GM18868 (cell line): ENCODE data around the gene NECTIN1.

Experiments
- ATAC-seq: cut with Tn5 transposase; IDR thresholded peaks from one replicate; pipeline ENCODE4 v1.9.1; 2021; ENCODE audit warnings: mild to moderate bottlenecking, moderate library complexity; ENCODE audit not compliant: unreplicated experiment

The NECTIN1 gene, protein sequence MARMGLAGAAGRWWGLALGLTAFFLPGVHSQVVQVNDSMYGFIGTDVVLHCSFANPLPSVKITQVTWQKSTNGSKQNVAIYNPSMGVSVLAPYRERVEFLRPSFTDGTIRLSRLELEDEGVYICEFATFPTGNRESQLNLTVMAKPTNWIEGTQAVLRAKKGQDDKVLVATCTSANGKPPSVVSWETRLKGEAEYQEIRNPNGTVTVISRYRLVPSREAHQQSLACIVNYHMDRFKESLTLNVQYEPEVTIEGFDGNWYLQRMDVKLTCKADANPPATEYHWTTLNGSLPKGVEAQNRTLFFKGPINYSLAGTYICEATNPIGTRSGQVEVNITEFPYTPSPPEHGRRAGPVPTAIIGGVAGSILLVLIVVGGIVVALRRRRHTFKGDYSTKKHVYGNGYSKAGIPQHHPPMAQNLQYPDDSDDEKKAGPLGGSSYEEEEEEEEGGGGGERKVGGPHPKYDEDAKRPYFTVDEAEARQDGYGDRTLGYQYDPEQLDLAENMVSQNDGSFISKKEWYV

DNA sequence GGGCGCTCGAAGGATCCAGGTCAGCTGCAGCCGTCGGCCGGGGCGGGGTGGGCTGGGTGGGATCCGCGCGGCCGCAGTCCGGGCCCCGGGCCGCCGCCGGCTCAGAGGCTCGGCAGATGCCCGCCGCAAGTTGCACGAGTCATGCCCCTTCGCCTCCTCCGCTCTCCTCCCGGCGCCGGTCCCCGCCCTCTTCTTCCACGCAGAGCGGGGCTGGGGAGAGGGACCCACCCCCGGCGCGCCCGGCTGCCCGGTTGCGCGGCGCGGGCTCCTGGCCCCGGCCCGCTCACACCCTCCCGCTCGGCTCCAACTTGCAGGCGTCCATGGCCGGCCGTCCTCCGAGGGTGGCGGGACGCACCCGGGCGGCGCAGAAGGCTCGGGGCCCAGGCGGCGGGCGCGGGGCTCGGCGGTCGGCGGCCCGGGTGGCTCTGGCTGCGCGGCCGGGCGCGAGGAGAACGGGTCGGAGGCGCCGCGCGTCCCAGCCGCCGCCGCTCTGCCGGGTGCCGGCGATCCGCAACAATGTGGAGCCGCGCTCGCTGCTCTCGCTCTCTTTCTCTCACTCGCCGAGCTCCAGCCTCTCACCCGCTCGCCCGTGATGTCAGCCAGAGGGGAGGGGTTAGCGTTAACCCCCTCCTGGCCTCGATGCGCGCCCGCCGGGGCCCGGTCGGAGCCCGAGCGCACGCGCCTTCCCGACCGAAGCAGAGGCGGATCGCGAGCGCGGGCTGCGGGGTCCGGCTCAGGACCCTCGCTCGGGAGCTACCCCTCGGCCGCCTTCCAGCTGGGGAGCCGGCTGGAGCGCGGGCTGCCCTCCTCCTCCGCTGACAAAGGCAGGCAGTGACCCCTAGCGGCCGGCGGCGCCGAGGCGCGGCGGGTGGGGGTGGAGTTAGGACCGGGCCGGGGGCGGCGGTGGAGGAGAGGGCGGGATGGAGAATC is at the start of gene NECTIN1:
Gene NECTIN1 (minus strand): TSS at position 550 of the 930 bp plus-strand sequence. CDS start 647 bp downstream, outside the sequence.
- ATAC-seq = peak; percentile 79

DNA sequence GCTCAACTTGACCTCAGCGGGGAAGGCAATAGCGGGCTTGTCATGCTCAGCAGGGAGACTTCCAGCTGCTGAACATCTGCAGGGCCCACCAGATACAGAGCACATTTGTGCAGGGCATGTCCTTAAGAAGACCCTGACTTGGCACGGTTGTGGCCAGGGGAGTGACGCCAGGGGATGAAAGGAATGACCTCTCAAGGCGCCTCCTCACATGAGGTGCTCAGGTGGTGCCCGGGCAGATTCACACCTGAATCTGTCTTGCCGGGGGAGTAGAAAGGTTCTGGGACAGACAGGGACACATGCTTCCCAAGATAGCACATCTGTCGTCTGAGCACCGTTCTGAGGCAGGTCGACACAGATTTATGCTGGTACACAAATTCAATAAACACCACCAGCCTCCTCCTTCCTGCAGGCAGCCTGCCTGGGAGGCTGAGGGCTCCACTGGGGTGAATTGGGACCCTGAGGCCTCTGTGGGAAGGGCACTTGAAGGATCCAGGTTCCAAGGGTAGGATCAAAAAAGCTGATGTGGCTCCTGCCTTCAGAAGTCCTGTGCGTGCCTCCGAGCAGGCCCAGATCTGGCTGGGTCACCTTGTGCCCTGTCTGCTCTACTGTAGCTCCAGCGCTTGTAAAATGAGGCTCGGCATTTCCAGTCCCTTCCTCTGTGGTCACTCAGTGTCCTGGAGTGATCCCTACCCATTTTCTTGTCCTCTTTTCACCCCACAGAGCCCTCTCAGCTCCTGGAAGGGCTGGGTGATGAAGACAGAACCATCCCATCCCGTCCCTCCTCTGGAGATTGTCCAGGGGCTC is 49.6 kb upstream of the NECTIN1 start:
- no peak for ATAC-seq

DNA sequence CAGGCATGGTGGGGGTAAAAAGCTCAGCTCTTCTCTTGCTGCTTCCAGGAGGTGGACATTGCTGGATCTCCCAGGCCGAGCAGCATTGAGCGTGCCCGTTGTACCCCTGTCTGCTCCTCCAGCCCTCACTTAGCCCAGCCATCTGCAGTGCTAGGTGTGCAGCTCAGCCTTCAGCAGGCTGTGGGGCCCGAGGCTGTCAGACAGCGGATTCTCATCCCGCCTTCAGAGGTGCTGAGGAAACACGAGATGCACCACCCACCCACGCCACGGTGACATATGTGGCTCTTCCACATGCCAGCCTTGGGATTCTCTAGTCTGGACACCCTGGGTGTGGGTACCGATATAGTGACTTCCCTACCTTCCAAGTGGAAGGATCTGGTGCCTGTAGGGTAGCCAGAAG is 48.9 kb upstream of the NECTIN1 start:
- ATAC-seq = no peak

DNA sequence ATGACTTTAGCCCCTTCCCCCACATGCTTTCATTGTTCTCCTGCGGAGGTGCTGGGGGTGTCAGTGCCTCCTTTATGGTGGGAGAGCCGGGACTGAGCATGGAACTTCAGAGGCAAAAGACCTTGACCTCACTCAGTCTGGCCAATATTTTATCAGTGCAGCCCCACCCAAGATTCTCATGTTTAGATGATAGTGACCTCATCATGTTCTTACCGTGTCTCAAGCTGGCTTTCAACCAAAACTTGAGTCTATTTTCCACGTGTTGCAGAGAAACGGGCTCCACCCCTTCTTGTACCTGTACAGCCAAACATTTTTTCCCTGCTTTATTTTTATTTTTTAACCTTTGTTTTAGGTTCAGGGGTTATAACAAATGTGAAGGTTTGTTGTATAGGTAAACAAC is 47.7 kb upstream of the NECTIN1 start:
- no peak for ATAC-seq

DNA sequence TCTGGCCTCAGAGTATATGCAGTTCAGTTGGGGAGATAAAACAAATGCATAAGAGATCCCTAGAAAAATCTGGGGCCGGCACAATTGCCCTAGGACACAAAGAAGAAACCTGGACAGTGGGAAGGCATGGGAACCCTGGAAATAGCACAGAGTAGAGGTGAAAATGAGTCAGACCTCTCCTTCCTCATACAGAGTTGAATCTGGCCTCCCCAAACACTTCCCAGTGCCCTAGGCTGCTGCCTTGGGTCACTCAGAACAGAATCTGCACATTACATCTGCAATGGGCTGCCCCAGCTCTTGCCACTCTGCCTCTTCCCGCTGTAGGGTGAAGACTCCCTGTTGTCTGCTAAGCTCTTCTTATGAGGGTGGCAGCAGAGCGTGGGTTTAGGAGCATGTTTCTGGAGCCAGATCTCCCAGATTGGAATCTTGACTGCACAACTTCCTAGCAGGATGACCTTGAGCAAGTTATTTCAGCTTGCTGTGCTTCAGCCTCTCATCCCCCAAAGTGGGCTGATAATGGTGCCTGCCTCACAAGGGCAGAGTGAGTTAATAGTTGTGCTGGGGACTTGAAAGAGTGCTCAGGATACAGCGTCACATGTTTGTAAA is 47.1 kb upstream of the NECTIN1 start:
- no peak for ATAC-seq

DNA sequence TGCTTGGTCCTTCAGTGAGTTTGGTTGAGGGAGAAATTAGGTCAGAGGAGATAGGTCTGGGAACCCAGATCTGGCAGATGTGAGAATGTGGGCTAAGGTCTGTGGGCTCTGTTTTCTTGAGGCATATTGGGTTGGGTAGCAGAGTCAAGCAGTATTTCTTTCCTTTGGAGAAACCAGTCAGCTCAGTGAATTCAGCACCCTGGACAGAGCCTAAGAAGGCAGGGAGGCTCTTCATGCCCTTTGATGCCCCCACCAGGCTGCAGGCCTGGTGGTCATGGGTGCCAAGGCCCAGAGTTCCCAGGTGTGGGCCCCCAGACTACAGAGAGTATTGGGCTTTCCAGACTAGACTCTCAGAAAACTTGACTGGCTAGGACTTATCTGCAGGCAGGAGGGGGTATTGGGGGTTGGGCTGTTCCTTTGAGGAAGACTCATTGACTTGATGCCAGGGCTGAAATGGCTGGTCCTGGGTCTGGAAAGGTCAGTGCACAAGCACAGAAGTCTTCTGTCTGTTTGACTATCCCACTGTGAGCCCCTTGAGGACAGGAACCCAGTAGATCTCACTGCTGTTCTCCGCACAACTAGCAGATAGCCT is 45.3 kb upstream of the NECTIN1 start:
- no peak for ATAC-seq

DNA sequence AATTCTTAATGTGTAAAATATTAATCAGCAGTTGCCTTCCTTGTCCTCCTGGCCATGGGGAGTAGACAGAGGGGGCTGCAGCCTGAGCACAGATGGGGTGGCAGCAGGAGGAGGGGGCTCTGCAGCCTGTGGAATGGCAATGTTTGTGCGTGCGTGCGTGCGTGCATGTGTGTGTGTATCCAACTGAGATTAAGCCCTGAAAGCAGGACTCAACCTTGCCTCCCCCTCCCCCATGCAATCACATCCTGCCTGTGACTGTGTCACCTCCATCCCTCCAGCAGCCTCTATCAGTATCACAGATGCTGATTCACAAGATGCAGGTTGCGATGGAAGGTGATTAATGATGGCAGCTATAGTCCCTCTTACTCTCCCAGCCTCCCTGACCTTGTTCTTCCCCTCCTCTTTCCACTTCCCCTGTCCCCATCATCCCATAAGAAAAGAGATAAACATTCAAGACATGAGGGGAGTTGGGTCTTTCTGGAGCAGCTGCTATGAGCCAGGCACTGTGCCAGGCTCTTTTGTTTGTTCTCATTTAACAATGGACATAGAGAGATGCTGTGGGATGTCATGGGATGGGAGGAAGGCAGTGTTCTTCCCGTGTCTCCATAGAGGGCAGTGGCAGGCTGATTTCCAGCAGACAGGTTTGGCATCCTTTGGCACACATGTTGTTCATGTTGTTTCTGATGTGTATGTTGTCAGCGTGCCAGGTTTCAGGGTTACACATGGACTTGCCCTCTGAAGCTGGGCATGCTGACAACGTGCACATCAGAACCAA is 43.8 kb upstream of the NECTIN1 start:
- ATAC-seq = no peak

DNA sequence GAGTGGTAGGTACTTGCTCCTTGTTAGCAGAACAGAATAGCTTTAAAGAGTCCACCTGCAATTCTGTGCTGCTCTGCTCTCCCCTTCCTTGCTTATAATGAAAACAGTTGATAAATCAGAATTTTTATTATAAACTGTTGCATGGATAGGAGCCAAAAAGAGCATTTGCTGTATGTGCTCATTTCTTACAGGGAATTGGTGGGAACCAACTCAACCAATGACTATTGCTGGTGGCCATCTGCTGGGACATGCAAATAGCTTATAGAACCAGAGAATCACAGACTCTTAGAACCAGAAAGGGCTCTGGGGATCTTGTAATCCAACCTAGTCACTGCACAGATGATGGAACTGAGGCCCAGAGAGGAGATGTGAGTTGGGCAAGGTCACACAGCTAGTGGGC is 43.1 kb upstream of the NECTIN1 start:
- ATAC-seq = no peak

DNA sequence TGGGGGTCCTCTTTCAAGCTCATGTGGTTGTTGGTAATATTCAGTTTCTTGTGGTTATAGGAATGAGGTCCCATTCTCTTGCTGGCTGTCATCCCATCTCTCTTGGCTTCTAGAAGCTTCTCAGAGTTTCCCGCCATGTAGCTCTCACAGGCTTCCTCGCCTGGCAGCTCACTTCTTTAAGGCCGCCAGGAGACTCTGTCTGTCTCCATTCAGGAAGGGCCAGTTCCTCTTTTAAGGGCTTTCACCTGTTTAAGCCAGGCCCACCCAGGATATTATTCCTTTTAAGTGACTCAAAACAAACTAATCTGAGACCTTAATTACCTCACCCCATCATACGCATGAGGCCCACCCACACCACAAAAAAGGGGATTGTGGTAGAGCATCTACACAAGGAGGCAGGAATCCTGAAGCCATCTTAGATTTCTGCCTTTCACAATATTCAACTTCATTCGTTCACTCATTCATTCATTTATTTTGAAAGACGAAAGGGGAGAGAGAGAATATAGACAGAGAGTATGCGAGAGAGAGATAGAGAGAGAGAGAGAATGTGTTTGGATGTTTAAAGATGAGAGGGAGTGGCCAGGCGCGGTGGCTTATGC is 42.3 kb upstream of the NECTIN1 start:
- ATAC-seq = no peak

DNA sequence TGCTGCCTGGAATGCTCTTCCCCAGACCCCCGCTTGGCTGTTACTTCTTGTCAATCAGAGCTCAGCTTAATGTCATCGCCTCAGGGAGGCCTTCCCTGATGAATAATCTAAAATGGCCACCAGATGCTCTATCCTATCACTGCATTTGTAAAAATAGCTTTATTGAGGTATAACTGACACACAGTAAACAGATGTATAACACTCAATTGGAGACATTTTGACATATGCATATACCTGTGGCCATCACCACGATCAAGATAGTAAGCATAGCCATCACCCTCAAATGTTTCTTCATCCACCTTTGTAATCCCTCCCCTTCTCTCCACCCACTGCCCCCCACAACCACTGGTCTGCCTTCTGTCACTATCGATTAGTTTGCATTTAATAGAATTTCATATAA is 36.6 kb upstream of the NECTIN1 start:
- no peak for ATAC-seq

DNA sequence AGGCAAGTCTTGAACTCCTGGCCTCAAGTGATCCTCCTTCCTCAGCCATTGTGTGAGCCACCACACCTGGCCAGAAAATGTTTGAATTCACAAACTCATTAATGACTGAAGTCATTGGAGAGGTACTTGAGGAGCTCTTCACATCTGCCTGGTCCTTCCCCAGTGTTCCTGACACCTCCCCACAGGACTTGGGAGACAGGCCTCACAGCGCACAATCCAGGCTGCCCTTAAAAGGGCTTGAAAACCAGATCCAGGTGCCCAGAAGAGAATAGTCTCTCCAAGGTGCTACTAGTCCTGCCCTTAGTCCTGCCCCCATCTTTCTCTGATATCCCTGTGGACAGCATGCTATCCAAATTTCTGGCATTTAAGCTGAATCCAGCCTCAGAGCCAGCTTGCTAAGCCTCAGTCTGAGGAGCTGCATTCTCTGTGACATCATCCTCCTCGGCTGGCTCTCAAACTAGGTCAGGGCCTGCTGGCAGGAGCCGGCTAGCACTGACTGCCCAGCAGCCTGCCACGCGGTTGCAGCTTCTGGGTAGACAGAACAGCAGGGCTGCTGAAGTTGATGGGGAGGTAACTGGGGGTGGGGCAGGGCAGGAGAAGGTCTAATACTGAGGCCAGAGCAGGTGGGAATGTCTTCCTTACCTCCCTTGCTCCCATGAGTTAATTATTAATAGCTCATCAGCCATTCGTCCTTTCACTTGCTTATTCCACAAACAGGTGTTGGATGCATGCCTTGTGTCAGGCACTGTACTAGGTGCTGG is 35.3 kb upstream of the NECTIN1 start:
- ATAC-seq = no peak

DNA sequence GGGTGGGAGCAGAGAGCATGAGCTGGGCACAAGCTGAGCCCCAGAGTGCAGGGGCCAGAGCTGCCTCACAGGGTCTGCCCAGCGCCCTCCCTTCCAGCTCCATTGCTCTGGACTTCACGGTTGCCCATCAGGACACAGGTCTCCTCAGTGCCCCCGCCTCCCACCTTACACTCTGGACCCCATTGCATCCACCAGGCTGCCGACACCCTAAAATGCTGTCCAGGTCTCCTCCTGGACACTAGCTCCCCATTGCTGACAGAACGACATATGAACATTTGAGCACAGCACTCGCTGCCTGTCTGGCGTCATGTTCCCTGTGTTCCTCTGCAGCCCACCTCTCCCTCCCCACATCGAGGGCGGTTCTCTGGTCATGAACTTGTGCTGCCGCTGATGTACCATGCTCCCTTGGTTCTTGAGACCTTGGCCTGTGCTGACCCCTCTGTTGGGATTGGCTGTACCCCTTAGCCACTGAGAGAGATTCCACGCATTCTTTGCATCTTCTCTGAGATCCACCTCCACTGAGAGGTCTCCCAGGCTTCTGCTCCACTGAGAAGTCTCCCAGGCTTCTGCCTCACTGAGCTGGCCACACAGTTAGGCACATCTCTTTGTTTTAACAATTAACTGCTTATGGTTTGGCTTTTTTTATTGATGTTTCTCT is 34.2 kb upstream of the NECTIN1 start:
- ATAC-seq = no peak

DNA sequence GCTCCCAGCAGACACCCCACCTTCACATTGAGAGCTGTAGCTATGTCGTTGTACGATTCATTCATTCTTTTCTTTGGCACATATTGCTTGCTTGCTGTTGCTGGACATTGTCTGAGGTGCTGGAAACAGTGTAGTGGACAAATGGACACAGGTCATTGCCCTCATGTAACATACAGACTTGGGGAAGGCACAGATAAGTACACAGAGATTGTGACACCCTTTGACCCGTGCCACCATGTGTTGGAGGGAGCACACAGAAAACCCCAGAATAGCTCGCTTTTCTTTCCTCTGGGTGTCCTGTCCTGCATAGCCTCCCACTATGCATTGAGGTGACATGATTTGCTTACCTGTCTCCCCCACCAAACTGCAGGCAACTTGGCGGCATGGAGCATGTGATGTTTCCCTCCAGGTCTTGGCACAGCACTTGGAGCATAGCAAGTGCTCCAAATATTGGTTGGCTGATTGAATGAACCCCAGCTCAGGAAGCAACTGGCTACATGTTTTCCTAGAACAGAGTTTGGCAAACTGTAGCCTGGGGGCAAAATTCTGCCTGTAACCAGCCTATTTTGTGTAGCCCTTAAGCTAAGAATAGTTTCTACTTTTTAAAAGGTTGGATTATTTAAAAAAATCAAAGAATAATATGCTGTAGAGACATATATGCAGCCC is 30.9 kb upstream of the NECTIN1 start:
- ATAC-seq = no peak

DNA sequence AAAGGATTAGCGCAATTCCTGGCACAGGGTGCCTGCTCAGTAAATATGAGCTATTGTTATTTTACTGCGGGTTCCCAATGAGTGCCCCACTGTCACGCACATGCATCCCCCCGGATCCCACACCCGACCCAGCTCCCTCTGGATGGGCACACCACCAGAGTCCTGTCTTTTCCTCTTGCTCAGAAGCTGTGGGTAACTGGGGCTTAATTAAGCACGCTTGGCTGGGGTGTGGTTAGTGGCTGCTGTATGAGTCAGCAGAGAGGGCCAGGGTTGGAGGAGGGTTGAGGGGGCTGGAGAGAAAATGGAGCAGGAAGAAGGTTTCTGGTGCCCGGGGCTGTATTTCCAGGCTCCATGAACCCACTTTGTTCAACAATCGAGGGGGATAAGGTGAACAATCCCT is 30.3 kb upstream of the NECTIN1 start:
- peak; percentile 54 for ATAC-seq

DNA sequence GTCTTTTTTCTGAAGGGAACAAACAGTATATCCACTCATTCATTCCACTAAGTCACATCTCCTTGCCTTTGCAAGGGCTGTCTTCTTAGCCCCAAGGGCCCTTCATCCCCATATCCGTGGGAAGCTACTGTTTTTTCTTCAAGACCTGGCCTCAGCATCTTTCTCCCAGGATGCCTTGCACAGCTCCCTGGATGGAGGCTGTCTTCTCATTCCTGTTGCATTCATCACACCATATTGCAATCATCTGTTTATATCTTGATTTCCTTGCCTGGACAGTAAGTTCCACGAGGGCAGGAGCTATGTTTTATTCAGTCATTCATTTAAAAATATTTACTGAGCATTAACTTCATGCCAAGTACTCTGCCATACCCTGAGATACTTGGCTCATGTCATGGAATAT is 29.3 kb upstream of the NECTIN1 start:
- ATAC-seq = no peak

DNA sequence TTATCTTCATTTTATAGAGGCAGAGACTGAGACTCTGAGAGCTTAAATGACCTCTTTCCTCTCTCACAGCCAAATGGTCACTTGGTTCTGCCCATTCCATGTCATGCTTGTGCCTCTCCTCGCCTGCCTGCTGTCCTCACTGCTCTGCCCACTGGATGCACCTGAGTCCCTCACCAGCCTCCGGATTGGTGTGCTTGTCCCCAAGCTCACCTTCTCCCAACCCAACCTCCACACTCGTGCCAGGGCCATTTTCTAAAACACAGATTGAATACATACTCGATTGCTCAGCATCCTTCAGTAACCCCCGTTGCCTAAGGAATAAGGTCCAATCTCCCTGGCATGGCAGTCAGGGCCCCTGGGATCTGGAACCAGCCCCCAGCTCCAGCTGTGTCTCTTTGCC is 28.4 kb upstream of the NECTIN1 start:
- no peak for ATAC-seq
